RWPE2 (cell line): Measurements from ENCODE around the gene ST7.

Source experiments
- ATAC-seq: fragments of 200-7000 bp; cut with Tn5 transposase; 3 replicates; pipeline ENCODE4 v1.9.1; 2021; ENCODE audit warnings: low read depth
- DNase-seq: peaks from one replicate; pipeline ENCODE4 v3.0.0-alpha.2; 2020; ENCODE audit warnings: low spot score
- H3K27ac ChIP-seq: fragments of 450-650 bp; 2 replicates; pipeline ENCODE4 v1.5.1; 2017; ENCODE audit warnings: mild to moderate bottlenecking; ENCODE audit not compliant: poor library complexity, severe bottlenecking
- H3K27me3 ChIP-seq: fragments of 250-450 bp; sonication (Bioruptor Pico); 2 replicates; pipeline ENCODE4 v1.5.1; 2021; ENCODE audit warnings: mild to moderate bottlenecking, moderate library complexity; ENCODE audit not compliant: insufficient read depth, poor library complexity, severe bottlenecking
- H3K36me3 ChIP-seq: fragments of 250-450 bp; sonication (Bioruptor Pico); 2 replicates; pipeline ENCODE4 v1.5.1; 2020; ENCODE audit warnings: low read depth, mild to moderate bottlenecking, moderate library complexity
- H3K4me1 ChIP-seq: fragments of 250-450 bp; sonication (Bioruptor Pico); 2 replicates; pipeline ENCODE4 v1.5.1; 2021; ENCODE audit warnings: mild to moderate bottlenecking, moderate library complexity; ENCODE audit not compliant: insufficient read depth, poor library complexity, severe bottlenecking
- H3K4me3 ChIP-seq: fragments of 250-450 bp; sonication (Bioruptor Pico); 2 replicates; pipeline ENCODE4 v1.5.1; 2021; ENCODE audit warnings: mild to moderate bottlenecking, moderate library complexity; ENCODE audit not compliant: severe bottlenecking
- H3K9me3 ChIP-seq: fragments of 250-450 bp; sonication (Bioruptor Pico); 2 replicates; pipeline ENCODE4 v1.5.1; 2021; ENCODE audit warnings: mild to moderate bottlenecking, moderate library complexity; ENCODE audit not compliant: severe bottlenecking
- CTCF ChIP-seq: fragments of 450-650 bp; IDR thresholded peaks from one replicate; pipeline ENCODE4 v1.5.1; 2017; ENCODE audit warnings: mild to moderate bottlenecking, moderate library complexity; ENCODE audit not compliant: poor library complexity, severe bottlenecking

Gene ST7

GRCh38 chr7:117227091-117227490 is 273.8 kb downstream of the ST7 start:
- no peak overlapping the region for H3K27ac ChIP-seq
- no peaks in the 10 kb centered on the region for H3K36me3 ChIP-seq
- H3K4me1 ChIP-seq = no peaks in the 10 kb centered on the region
- no peaks in the 10 kb centered on the region for H3K27me3 ChIP-seq
- H3K9me3 ChIP-seq = no peaks in the 10 kb centered on the region
- H3K4me3 ChIP-seq = no peak overlapping the region
- ATAC-seq (no peak), DNase-seq (no peak)
- no peak for TF ChIP-seq CTCF

- Histone ChIP-seq H3K9me3 (no peaks in the 10 kb centered on the region), H3K27me3 (no peaks in the 10 kb centered on the region), H3K27ac (no peak overlapping the region), H3K4me1 (no peaks in the 10 kb centered on the region), H3K36me3 (no peaks in the 10 kb centered on the region), H3K4me3 (no peak overlapping the region)
- ATAC-seq (no peak), DNase-seq (no peak)
- TF ChIP-seq CTCF = no peak
Observed at GRCh38 chr7:117229350-117229749, 276.0 kb downstream of the ST7 start.

GRCh38 chr7:117230276-117231046 is 277.2 kb downstream of the ST7 start:
- ATAC-seq (no peak), DNase-seq (no peak)
- Histone ChIP-seq H3K9me3 (no peaks in the 10 kb centered on the region), H3K4me3 (no peak overlapping the region), H3K27me3 (no peaks in the 10 kb centered on the region), H3K36me3 (no peaks in the 10 kb centered on the region), H3K27ac (no peak overlapping the region), H3K4me1 (no peaks in the 10 kb centered on the region)
- TF ChIP-seq CTCF = no peak

- Histone ChIP-seq H3K4me1 (no peaks in the 10 kb centered on the region), H3K36me3 (no peaks in the 10 kb centered on the region), H3K27ac (no peak overlapping the region), H3K4me3 (no peak overlapping the region), H3K9me3 (no peaks in the 10 kb centered on the region), H3K27me3 (no peaks in the 10 kb centered on the region)
- DNase-seq (no peak), ATAC-seq (no peak)
- no peak for TF ChIP-seq CTCF
Observed at GRCh38 chr7:117231047-117231359, 277.7 kb downstream of the ST7 start.

GRCh38 chr7:117237646-117238045 is 284.3 kb downstream of the ST7 start:
- Histone ChIP-seq H3K36me3 (no peaks in the 10 kb centered on the region), H3K9me3 (no peaks in the 10 kb centered on the region), H3K27me3 (no peaks in the 10 kb centered on the region), H3K27ac (no peak overlapping the region), H3K4me1 (no peaks in the 10 kb centered on the region), H3K4me3 (no peak overlapping the region)
- DNase-seq (no peak), ATAC-seq (no peak)
- TF ChIP-seq CTCF = no peak
